GM12892 (cell line): ENCODE measurements around the gene EFCAB7.

Experiments used
- POLR2A ChIP-seq: IDR thresholded peaks from 2 replicates; pipeline ENCODE4 v1.6.1; 2011; ENCODE audit warnings: low read depth, low read length, control low read depth
- POLR2AphosphoS5 ChIP-seq: IDR thresholded peaks from 2 replicates; pipeline ENCODE4 v1.6.1; 2011; ENCODE audit warnings: low read depth, low read length, control low read depth
- TAF1 ChIP-seq: IDR thresholded peaks from 2 replicates; pipeline ENCODE4 v1.6.1; 2011; ENCODE audit warnings: low read depth, mild to moderate bottlenecking, control low read depth, low read length, borderline replicate concordance

DNA sequence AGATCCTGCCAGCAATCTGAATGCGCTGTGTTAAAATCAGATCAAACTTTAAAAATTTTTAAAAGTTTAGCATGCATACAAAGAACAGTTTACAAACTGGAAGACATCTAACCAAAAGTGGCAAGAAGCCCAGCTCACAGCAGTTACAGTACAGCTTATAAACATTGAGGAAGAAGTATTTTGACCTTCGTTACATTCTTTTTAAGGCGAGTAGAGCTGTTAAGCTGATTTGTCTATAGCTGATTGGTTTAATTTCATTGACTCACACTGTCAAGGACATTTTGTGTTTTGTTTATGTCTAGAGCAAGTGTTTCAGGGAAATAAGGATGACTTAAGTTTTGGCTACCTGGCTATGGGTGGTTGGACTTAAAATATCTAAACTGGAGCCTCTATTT, 66.8 kb downstream of the EFCAB7 start:
- no peak for TF ChIP-seq POLR2A
- TF ChIP-seq POLR2AphosphoS5: no peak
- TF ChIP-seq TAF1: no peak
